ENCODE measurements around the gene TMSB15B. TPM values are rescaled to one million over a fixed set of nuclear protein-coding genes. Genes with fewer than 3 reads are reported as not detected.
A peak's percentile ranks its signal among the peaks of the same experiment; 100 is the strongest.
"Not testable (repeated sequence)": the region's sequence is repeated elsewhere in the genome, so short reads cannot be mapped to it uniquely, and the experiment has no call there.

Gene TMSB15B
- total RNA-seq, 4 donors from 2014 or later: not detected

DNA sequence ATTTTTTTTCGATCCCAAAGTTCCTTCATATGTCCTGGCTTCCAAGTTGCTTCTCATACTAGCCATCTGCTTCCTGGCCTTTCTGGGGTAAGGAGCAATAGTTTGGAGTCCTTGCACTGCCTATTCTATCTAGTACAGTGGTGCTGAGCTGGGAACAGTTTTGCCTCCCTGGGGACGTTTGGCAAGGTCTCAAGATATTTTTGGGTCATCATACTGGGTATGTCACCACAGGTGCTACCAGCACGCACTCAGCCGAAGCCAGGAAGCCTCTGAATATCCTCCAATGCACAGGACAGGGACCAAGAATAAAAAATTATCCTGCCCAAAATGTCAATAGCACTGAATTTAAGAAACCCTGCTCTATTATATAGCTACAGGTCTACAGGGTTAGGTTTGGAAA lies 35.4 kb upstream of the TMSB15B start:
- no peak for ATAC-seq
- H3K36me3 ChIP-seq: no peaks in the 10 kb centered on the region
- peaks cover 0 to 5% (median 0%) of the 10 kb centered on the region in 3 donors for H3K27me3 ChIP-seq
- no peaks in the 10 kb centered on the region for H3K9me3 ChIP-seq
- intact Hi-C loops (cut with DNase I; ENCODE audit: low total_unique reads): no loop called here
- TF ChIP-seq POLR2A (IDR thresholded peaks at IDR 0.05): no peak
- no peak for TF ChIP-seq CTCF (IDR thresholded peaks at IDR 0.05 in 4 of 5, conservative IDR thresholded peaks at IDR 0.05 in 1 of 5)
- H3K27ac ChIP-seq: no peak overlapping the region
- no peaks in the 10 kb centered on the region for H3K4me1 ChIP-seq
- in situ Hi-C loops (cut with MboI; ENCODE audit: low sequenced_read_pairs in 4 of 4): loop anchor here in 1 of 4 donors (25.0 kb wide), 1 partner anchor 90 kb away; the partner anchor contains the start of gene RAB9B
- H3K4me3 ChIP-seq: no peak overlapping the region
- no peak for DNase-seq

DNA sequence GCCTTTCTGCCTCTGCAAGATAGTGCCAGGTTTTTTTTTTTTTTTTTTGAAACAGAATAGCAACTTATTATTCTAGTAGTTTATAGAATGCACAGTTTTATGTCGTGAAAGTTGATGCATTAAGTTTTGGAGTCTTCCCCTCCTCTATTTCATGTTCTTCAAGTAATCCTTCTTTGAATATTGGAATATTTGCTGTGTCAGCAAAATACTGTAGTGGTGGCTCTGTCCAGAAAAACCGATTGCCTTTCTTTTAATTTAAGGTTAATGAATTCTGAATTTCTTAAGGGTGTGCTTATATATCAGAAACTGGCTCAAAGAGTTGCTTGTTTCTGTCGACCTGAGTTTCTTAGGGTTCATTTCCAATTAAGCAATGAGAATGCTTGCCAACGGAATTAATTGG lies 34.8 kb upstream of the TMSB15B start:
- intact Hi-C loops (cut with DNase I; ENCODE audit: low total_unique reads): no loop called here
- H3K27ac ChIP-seq: no peak overlapping the region
- no peak for TF ChIP-seq POLR2A (IDR thresholded peaks at IDR 0.05)
- TF ChIP-seq CTCF (IDR thresholded peaks at IDR 0.05 in 4 of 5, conservative IDR thresholded peaks at IDR 0.05 in 1 of 5): no peak
- in situ Hi-C loops (cut with MboI; ENCODE audit: low sequenced_read_pairs in 4 of 4): loop anchor here in 1 of 4 donors (25.0 kb wide), 1 partner anchor 90 kb away; the partner anchor contains the start of gene RAB9B
- H3K4me3 ChIP-seq: no peak overlapping the region
- DNase-seq (no peak), ATAC-seq (no peak)
- no peaks in the 10 kb centered on the region for H3K4me1 ChIP-seq
- H3K36me3 ChIP-seq: no peaks in the 10 kb centered on the region
- H3K9me3 ChIP-seq: no peaks in the 10 kb centered on the region
- H3K27me3 ChIP-seq: peaks cover 0 to 2% (median 0%) of the 10 kb centered on the region in 3 donors

- no peak for TF ChIP-seq POLR2A (IDR thresholded peaks at IDR 0.05)
- no peak for TF ChIP-seq CTCF (IDR thresholded peaks at IDR 0.05 in 4 of 5, conservative IDR thresholded peaks at IDR 0.05 in 1 of 5)
- Histone ChIP-seq H3K27ac (no peak overlapping the region), H3K27me3 (peaks cover 0 to 3% (median 0%) of the 10 kb centered on the region in 3 donors), H3K9me3 (no peaks in the 10 kb centered on the region), H3K36me3 (no peaks in the 10 kb centered on the region), H3K4me3 (no peak overlapping the region), H3K4me1 (no peaks in the 10 kb centered on the region)
- DNase-seq: no peak
- in situ Hi-C loops (cut with MboI; ENCODE audit: low sequenced_read_pairs in 4 of 4) (loop anchor here in 1 of 4 donors (25.0 kb wide), 1 partner anchor 95 kb away; the partner anchor contains the start of gene RAB9B), intact Hi-C loops (cut with DNase I; ENCODE audit: low total_unique reads) (no loop called here)
- no peak for ATAC-seq
Observed at GRCh38 chrX:103932133-103932532, 30.3 kb upstream of the TMSB15B start.

- H3K4me3 ChIP-seq; H3K9me3 ChIP-seq; intact Hi-C loops (cut with DNase I; ENCODE audit: low total_unique reads); H3K4me1 ChIP-seq; DNase-seq; H3K36me3 ChIP-seq; ATAC-seq; H3K27ac ChIP-seq: not testable (repeated sequence)
- in situ Hi-C loops (cut with MboI; ENCODE audit: low sequenced_read_pairs in 4 of 4): loop anchor here in 1 of 4 donors (25.0 kb wide), 1 partner anchor 103 kb away; the partner anchor contains the start of gene RAB9B
- H3K27me3 ChIP-seq: peaks cover 0 to 17% (median 0%) of the 10 kb centered on the region in 3 donors
Observed at GRCh38 chrX:103940257-103940656, 22.2 kb upstream of the TMSB15B start.

DNA sequence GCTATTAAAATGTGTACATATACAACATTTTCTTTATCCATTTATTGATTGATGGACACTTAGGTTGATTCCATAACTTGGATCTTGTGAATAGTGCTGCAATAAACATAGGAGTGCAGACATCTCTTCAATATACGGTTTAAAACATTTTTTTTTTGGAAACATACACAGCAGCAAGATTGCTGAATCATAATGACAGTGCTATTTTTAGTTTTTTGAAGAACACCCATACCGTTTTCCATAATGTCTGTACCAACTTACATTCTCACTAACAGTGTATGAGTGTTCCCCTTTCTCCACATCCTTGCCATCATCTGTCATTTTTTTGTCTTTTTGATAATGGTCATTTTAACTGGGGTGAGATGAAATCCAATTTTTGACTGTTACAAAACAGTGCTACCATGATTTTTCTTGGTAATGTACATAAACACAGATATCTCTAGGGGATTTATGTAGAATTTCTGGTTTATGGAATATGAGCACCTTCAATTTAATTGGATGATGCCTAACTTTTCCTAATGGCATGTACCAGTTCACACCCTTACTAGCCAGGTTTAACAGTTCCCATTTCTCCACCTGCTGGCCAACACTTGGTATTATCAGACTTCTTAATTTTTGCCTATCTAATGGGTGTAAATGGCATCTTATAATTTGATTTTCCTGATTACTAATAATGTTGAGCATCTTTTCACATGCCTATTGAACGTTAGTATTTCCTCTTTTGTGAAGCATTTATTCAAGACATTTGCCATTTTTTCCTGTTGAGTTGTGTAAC lies 21.0 kb upstream of the TMSB15B start:
- Histone ChIP-seq H3K36me3 (no peaks in the 10 kb centered on the region), H3K4me1 (no peaks in the 10 kb centered on the region), H3K27me3 (peaks cover 0 to 18% (median 0%) of the 10 kb centered on the region in 3 donors), H3K4me3 (no peak overlapping the region), H3K9me3 (no peaks in the 10 kb centered on the region), H3K27ac (no peak overlapping the region)
- DNase-seq (no peak), ATAC-seq (no peak)
- in situ Hi-C loops (cut with MboI; ENCODE audit: low sequenced_read_pairs in 4 of 4) (loop anchor here in 1 of 4 donors (25.0 kb wide), 1 partner anchor 104 kb away; the partner anchor contains the start of gene RAB9B), intact Hi-C loops (cut with DNase I; ENCODE audit: low total_unique reads) (no loop called here)
- TF ChIP-seq POLR2A (IDR thresholded peaks at IDR 0.05) (no peak), CTCF (IDR thresholded peaks at IDR 0.05 in 4 of 5, conservative IDR thresholded peaks at IDR 0.05 in 1 of 5) (peak in 1 of 5 experiments; percentile 33)

Measured in gastrocnemius medialis (tissue), 4 donors.